ENCODE measurements around the gene SRRM3. TPM values are rescaled to one million over a fixed set of nuclear protein-coding genes. Genes with fewer than 3 reads are reported as not detected.
A peak's percentile ranks its signal among the peaks of the same experiment; 100 is the strongest.

The SRRM3 gene
- total RNA-seq, 1 experiment from 2014 or later, result 0.21 TPM

DNA sequence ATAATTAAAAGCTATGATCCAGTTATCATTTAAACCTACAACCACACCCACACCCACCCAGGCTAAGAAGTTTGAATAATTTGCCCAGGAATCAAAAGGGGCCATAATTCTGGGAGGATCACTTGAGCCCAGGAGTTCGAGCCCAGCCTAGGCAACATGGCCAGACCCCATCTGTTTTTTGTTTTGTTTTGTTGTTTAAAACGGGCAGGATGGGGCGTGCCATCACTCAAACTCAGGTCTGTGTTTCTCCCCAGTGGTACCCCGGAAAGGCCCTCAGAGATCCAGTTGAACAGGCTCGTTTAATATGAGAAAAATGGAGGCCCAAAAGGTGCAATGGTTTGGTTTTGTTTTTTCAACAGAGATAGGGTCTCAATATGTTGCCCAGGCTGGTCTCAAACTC, 124.1 kb downstream of the SRRM3 start:
- no peak overlapping the region for H3K27ac Mint-ChIP-seq (ENCODE audit: unreplicated experiment)

DNA sequence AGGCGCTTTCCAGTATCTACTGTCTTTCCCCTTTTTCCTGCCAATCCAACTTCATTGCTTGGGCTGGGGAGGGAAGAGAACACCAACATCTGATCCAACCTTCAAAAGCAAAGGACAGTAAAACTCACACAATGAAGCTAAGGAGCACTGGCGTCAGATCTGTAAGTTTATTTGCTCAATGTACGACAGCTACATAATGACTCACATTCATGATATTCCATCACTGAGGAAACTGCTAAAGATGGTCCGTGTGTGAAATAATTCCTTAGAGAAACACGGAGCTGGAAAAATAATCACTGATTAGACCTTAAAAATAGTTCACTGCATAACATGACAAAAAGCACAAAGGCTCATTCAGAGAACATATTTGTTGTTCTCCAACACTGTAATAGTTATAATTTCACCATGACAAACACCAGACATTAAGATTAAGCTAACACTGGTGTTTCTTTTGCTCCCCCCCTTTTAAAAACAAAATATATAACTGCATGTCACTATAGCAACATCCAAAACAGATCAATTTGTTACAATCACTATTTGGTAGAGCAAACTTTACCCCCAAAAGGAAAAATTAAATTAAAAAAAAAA, 125.0 kb downstream of the SRRM3 start:
- BruUV-seq (replicated peaks), result no TSS peak
- Mint-ChIP-seq H3K27ac (ENCODE audit: unreplicated experiment) (peak overlapping the region; percentile 54), H3K4me1 (ENCODE audit: low read depth, unreplicated experiment) (no peaks in the 10 kb centered on the region), H3K36me3 (ENCODE audit: insufficient read depth, unreplicated experiment) (peaks cover 50% of the 10 kb centered on the region), H3K9me3 (ENCODE audit: low read depth, unreplicated experiment) (no peaks in the 10 kb centered on the region), H3K4me3 (ENCODE audit: low read depth, unreplicated experiment) (no peak overlapping the region), H3K27me3 (ENCODE audit: unreplicated experiment) (no peaks in the 10 kb centered on the region)
- CTCF ChIA-PET, result interaction anchor here (0.7 kb wide), 1 partner anchor 948 kb away, joined by 3 read pairs; no protein-coding TSS in a partner anchor
- TF ChIP-seq, protein P1, sequence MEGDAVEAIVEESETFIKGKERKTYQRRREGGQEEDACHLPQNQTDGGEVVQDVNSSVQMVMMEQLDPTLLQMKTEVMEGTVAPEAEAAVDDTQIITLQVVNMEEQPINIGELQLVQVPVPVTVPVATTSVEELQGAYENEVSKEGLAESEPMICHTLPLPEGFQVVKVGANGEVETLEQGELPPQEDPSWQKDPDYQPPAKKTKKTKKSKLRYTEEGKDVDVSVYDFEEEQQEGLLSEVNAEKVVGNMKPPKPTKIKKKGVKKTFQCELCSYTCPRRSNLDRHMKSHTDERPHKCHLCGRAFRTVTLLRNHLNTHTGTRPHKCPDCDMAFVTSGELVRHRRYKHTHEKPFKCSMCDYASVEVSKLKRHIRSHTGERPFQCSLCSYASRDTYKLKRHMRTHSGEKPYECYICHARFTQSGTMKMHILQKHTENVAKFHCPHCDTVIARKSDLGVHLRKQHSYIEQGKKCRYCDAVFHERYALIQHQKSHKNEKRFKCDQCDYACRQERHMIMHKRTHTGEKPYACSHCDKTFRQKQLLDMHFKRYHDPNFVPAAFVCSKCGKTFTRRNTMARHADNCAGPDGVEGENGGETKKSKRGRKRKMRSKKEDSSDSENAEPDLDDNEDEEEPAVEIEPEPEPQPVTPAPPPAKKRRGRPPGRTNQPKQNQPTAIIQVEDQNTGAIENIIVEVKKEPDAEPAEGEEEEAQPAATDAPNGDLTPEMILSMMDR (IDR thresholded peaks at IDR 0.05; ENCODE audit: unreplicated experiment), result no peak
- intact Hi-C loops (cut with micrococcal nuclease; ENCODE audit: unreplicated experiment), result no loop called here
- DNase-seq, result no peak

More for the DNA sequence above, 124.1 kb downstream of the SRRM3 start:
- Mint-ChIP-seq H3K36me3 (ENCODE audit: insufficient read depth, unreplicated experiment) (peaks cover 48% of the 10 kb centered on the region), H3K9me3 (ENCODE audit: low read depth, unreplicated experiment) (no peaks in the 10 kb centered on the region), H3K27me3 (ENCODE audit: unreplicated experiment) (no peaks in the 10 kb centered on the region), H3K4me1 (ENCODE audit: low read depth, unreplicated experiment) (no peaks in the 10 kb centered on the region), H3K4me3 (ENCODE audit: low read depth, unreplicated experiment) (no peak overlapping the region)
- CTCF ChIA-PET, result no interaction called here
- TF ChIP-seq, protein P1 (IDR thresholded peaks at IDR 0.05; ENCODE audit: unreplicated experiment), result no peak
- DNase-seq, result no peak
- BruUV-seq (replicated peaks), result no TSS peak
- intact Hi-C loops (cut with micrococcal nuclease; ENCODE audit: unreplicated experiment), result no loop called here

DNA sequence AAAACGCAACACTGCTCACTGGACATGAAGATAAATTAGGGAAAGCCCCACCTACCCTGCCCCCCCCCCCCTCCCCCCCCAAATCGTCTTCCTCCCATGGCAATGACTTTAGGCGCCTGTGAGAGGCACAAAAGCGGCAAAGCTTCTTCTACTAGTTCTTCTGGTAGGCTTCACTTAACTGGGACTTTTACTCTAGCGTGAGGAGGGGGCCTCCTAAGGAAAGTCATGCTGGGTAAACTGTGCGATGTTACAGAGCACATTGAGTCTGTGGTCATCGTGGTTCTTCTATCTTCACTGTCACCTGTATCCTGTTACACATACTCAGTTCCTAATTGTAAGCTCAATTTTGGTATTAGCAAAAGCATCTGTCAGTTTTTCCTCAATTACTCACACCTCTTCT, 125.9 kb downstream of the SRRM3 start:
- CTCF ChIA-PET, result no interaction called here

DNA sequence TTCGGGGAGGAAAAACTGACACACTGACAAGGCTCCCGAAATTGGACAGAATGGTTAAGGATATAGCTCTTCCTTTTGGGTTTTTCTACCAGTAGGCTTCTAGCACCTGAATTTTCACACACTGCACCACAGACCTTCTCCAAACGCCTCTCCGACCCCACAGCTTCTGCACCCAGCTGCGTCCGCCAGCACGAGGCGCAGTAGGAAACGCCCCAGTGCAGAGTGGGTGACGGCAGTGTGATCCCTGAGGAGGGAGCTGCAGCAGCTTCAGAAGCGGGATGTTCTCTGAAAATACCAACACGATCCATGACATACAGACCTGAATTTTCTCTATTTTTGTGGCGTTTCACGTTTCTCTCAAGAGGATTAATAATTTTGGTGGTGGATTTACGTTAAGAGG, 126.7 kb downstream of the SRRM3 start:
- BruUV-seq (replicated peaks), result TSS peak; percentile 18
- no peak overlapping the region for H3K27ac Mint-ChIP-seq (ENCODE audit: unreplicated experiment)
- DNase-seq, result no peak
- no peaks in the 10 kb centered on the region for H3K4me1 Mint-ChIP-seq (ENCODE audit: low read depth, unreplicated experiment)
- CTCF ChIA-PET, result no interaction called here
- intact Hi-C loops (cut with micrococcal nuclease; ENCODE audit: unreplicated experiment), result no loop called here
- H3K36me3 Mint-ChIP-seq (ENCODE audit: insufficient read depth, unreplicated experiment), result peaks cover 56% of the 10 kb centered on the region
- no peaks in the 10 kb centered on the region for H3K9me3 Mint-ChIP-seq (ENCODE audit: low read depth, unreplicated experiment)
- TF ChIP-seq, protein P1 (IDR thresholded peaks at IDR 0.05; ENCODE audit: unreplicated experiment), result no peak
- no peak overlapping the region for H3K4me3 Mint-ChIP-seq (ENCODE audit: low read depth, unreplicated experiment)
- H3K27me3 Mint-ChIP-seq (ENCODE audit: unreplicated experiment), result no peaks in the 10 kb centered on the region

More for the DNA sequence above, 125.9 kb downstream of the SRRM3 start:
- no peak for DNase-seq
- Mint-ChIP-seq H3K27me3 (ENCODE audit: unreplicated experiment) (no peaks in the 10 kb centered on the region), H3K4me3 (ENCODE audit: low read depth, unreplicated experiment) (no peak overlapping the region), H3K4me1 (ENCODE audit: low read depth, unreplicated experiment) (no peaks in the 10 kb centered on the region), H3K36me3 (ENCODE audit: insufficient read depth, unreplicated experiment) (peaks cover 53% of the 10 kb centered on the region), H3K27ac (ENCODE audit: unreplicated experiment) (no peak overlapping the region), H3K9me3 (ENCODE audit: low read depth, unreplicated experiment) (no peaks in the 10 kb centered on the region)
- TF ChIP-seq, protein P1 (IDR thresholded peaks at IDR 0.05; ENCODE audit: unreplicated experiment), result no peak
- intact Hi-C loops (cut with micrococcal nuclease; ENCODE audit: unreplicated experiment), result no loop called here
- BruUV-seq (replicated peaks), result no TSS peak

All from Calu3 (cell line).